ENCODE data around the gene LYL1.

GRCh38 chr19:13120817-13121216 is 18.2 kb upstream of the LYL1 start:
- TF ChIP-seq CTCF (IDR thresholded peaks at IDR 0.05) (no peak), EP300 (IDR thresholded peaks at IDR 0.05; ENCODE audit: low read depth) (no peak)

All from transverse colon (tissue), 3 donors.